GM12872 (cell line): ENCODE data around the gene CCDC15.
A peak's percentile ranks its signal among the peaks of the same experiment; 100 is the strongest.

ENCODE experiments used
- TF ChIP-seq, protein P1 (sequence below): IDR thresholded peaks from 3 replicates; pipeline ENCODE4 v1.5.1; 2011; ENCODE audit warnings: low read depth, mild to moderate bottlenecking, low read length, moderate library complexity; ENCODE audit not compliant: insufficient read depth

Gene CCDC15

DNA sequence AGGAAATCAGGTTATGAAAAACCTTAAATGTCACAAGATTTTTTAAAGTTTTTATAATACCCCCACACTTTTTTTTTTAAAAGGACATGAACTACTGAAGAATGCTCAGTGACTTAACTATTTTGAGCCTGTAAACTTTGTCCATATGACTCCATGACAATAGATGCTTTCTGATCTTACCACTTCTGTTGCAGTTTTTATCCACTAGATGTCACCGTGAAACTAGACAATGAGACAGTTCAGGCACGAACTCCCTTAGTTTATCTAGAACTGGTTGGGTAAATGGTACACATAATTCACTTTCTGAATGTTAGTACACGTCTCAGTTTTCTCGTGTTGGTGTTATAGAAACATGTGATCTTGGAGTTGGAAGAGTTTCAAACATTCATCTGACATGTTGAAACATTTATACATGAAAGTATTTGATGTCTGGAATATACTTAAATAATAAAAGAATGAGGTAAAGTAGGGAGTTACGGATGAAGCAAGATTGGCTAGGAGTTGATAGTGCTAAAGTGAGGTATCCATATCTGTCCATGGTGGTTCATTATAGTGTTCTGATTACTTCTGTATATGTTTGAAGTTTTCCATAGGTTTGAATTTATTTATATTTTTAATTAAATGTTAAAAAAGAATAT is 8.1 kb downstream of the CCDC15 start:
- TF ChIP-seq, protein P1, sequence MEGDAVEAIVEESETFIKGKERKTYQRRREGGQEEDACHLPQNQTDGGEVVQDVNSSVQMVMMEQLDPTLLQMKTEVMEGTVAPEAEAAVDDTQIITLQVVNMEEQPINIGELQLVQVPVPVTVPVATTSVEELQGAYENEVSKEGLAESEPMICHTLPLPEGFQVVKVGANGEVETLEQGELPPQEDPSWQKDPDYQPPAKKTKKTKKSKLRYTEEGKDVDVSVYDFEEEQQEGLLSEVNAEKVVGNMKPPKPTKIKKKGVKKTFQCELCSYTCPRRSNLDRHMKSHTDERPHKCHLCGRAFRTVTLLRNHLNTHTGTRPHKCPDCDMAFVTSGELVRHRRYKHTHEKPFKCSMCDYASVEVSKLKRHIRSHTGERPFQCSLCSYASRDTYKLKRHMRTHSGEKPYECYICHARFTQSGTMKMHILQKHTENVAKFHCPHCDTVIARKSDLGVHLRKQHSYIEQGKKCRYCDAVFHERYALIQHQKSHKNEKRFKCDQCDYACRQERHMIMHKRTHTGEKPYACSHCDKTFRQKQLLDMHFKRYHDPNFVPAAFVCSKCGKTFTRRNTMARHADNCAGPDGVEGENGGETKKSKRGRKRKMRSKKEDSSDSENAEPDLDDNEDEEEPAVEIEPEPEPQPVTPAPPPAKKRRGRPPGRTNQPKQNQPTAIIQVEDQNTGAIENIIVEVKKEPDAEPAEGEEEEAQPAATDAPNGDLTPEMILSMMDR = peak; percentile 63

DNA sequence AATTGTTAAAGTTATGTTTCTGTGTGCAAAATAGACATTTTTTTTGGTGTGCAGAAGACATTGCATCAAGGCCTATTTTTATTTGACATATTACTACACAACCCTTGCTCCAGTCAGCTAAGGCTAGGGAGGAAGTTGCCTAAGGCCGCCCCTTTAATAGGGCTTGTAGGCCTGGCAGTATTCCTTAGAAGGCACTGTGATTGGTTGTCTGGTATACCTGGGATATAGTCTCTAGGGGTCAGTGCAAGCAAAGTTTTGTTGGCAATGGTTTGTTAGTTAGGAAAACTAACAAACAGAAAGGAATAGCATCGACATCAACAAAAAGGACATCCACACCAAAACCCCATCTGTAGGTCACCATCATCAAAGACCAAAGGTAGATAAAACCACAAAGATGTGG is 16.9 kb downstream of the CCDC15 start:
- TF ChIP-seq, protein P1 = peak; percentile 24; the same call in 1 of the 3 replicates

DNA sequence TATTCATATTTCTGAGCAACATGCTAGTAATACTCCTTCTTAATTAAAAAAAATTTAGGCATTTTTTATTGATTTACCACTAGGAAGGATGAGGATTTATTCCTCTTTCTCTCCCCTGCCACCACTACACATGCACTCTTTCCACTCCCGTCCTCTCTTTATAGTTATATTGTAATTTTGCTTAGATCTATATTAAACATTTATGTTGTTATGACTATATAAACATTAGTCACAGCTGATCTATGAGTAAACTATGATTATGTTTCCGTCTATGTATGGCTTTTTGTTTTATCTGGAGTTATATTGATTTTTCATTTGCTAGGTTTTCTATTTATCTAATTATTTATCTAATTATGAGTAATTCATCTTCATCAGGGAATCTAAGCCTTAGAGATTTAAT is 17.8 kb downstream of the CCDC15 start:
- TF ChIP-seq, protein P1 = no peak

DNA sequence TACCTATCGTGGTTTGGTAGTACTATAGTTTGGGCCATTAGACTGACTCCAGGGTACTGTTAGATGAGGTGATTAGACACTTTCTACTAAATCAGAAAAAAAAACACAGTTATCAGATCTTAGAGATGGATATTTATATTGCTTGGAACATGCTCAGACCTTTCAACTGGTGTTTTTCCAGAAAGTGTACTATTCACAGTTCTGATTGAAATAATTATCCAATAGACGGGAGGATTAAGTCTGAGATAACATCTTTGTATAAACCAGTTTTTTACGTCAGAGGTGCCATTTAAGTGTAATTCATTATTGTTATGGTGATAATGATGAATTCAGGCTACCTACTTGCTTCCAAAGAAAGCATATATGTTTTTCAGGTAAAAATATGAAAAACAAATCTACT is 22.5 kb downstream of the CCDC15 start:
- TF ChIP-seq, protein P1 = no peak

DNA sequence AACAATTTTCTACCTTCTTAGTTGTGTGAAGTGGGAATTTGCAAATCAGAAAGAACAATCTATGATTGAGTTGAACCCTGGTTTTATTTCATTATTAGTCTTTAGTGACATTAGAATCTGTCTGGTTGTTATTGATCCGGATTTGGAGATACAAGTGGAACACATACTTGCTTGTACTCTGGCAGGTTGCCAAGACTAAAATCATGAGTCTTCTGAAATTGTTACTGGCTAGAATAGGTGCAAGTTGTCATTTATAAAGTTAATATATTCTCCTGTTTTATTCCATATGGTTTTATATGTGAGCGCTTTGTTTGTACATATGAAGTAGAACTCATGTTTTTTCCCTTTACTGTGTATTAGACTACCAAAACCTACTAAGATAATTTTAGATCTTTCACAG is 23.0 kb downstream of the CCDC15 start:
- TF ChIP-seq, protein P1 = no peak

DNA sequence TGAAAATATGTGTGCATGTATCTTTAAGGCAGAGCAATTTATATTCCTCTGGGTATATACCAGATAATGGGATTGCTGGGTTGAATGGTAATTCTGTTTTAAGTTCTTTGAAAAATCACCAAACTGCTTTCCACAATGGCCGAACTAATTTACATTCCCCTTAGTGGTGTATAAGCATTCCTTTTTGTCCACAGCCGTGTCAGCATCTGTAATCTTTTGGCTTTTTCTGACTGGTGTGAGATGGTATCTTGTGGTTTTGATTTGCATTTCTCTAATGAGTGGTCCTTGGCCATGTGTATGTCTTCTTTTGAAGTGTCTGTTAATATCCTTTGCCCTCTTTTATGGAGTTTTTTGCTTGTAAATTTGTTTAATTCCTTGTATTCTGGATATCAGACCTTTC is 24.3 kb downstream of the CCDC15 start:
- TF ChIP-seq, protein P1 = no peak

DNA sequence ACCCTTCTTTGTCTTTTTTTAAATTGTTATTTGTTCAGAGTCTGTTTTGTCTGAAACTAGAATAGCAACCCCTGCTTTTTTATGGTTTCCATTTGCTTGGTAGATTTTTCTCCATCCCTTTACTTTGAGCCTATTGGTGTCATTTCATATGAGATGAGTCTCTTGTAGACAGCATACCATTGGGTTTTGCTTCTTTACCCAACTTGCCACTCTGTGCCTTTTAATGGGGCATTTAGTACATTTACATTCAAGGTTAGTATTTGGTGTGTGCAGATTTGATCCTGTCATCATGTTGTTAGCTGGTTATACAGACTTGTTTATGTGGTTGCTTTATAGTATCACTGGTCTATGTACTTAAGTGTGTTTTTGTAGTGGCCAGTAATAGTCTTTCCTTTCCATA is 28.0 kb downstream of the CCDC15 start:
- TF ChIP-seq, protein P1 = no peak
